GM12801 (cell line): ENCODE data around the gene GKN2.

Source experiments
- TF ChIP-seq, protein P1 (sequence below): IDR thresholded peaks from one replicate; pipeline ENCODE4 v1.5.1; 2011; ENCODE audit warnings: control low read depth; ENCODE audit not compliant: insufficient read length; ENCODE audit errors: extremely low read depth

The GKN2 gene

DNA sequence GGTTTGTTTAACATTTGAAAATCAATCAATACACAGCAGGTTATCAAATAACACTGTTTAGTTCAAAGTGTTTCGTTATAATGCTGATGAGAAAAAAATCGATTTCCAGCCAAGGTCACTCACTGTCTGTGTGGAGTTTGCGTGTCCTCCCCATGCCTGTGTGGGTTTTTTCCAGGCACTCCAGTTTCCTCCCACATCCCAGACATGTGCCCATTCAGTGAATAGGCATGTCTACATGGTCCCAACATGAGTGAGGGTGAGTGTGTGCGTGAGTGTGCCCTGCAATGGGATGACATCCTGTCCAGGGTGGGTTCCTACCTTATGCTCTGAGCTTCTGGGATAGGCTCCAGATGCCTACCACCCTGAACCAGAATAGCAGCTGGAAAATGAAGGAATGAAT, 8.7 kb upstream of the GKN2 start:
- TF ChIP-seq, protein P1, sequence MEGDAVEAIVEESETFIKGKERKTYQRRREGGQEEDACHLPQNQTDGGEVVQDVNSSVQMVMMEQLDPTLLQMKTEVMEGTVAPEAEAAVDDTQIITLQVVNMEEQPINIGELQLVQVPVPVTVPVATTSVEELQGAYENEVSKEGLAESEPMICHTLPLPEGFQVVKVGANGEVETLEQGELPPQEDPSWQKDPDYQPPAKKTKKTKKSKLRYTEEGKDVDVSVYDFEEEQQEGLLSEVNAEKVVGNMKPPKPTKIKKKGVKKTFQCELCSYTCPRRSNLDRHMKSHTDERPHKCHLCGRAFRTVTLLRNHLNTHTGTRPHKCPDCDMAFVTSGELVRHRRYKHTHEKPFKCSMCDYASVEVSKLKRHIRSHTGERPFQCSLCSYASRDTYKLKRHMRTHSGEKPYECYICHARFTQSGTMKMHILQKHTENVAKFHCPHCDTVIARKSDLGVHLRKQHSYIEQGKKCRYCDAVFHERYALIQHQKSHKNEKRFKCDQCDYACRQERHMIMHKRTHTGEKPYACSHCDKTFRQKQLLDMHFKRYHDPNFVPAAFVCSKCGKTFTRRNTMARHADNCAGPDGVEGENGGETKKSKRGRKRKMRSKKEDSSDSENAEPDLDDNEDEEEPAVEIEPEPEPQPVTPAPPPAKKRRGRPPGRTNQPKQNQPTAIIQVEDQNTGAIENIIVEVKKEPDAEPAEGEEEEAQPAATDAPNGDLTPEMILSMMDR = no peak

GRCh38 chr2:68959001-68959400, 6.3 kb upstream of the GKN2 start:
- TF ChIP-seq, protein P1 = no peak

GRCh38 chr2:68951899-68952298, 794 bp downstream of the GKN2 start:
- TF ChIP-seq, protein P1 = no peak

- TF ChIP-seq, protein P1 = no peak
Observed at GRCh38 chr2:68948710-68949109, 4.0 kb downstream of the GKN2 start.

GRCh38 chr2:68946117-68946516, 6.6 kb downstream of the GKN2 start:
- TF ChIP-seq, protein P1 = no peak

GRCh38 chr2:68943581-68944568, 8.8 kb downstream of the GKN2 start:
- TF ChIP-seq, protein P1 = no peak

DNA sequence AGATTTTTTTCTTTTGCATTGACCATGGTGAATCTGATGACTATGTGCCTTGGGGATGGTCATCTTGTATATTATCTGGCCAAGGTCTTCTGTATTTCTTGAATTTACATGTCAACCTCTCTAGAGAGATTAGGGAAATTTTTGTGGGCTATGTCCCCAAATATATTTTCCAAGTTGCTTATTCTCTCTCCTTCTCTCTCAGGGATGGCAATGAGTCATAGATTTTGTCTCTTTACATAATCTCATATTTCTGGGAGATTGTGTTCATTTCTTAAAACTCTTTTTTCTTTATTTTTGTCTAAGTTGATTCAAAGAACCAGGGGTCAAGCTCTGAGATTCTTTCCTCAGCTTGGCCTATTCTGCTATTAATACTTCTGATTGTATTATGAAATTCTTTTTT, 9.9 kb downstream of the GKN2 start:
- TF ChIP-seq, protein P1 = no peak
